ELR (cell line): ENCODE results near the gene SENP1.
"Not testable (repeated sequence)": the region's sequence is repeated elsewhere in the genome, so short reads cannot be mapped to it uniquely, and the experiment has no call there.

Experiments used
- DNase-seq: peaks from one replicate; pipeline ENCODE4 v3.0.0-alpha.2; 2015; ENCODE audit warnings: low read depth

The SENP1 gene

DNA sequence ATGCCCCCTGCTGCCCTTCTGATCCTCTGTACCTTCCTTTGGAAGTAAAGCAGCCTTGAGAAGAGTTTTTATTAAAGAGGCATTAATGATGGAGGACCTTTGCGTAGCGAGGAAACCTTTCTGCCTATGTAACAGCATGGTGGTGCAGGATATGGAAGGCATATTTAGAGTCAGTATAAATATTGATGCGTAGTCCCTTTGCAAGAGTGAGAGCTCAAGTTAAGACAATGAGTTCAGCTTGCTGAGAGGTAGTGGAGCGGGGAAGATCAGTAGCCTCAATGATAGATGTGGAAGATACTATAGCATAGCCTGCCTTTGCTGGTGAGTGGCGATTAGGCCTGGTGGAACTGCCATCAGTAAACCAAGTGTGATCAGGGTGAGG is 5.4 kb upstream of the SENP1 start:
- not testable (repeated sequence) for DNase-seq

DNA sequence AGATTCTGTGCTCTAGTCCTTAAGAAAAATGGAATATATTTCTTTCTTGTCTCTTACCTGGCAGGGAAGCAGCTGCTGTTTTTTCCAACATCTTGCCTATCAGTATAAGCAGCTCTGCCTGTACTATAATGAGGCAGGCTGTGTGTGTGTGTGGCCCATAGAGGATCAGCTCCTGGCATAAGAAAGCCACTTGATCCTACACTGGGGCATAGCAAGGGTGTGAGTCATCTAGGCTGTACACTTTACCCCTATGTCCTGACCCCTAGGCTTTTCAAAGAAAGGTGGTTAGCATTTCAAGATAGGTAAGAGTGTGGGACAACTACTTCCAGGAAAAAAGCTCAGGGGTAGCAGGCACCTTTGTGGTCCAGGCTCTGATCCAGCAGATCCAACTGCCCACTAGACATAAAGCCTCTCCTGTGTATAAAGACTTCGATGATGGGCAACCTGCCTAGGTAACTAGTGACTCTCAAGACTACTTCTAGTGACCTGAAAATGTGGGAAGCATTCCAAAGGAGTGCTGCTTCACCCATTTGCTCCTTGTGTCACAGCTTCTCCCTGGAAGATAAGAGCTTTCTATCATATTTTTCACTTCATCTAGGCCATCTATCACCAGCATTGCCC is 4.9 kb upstream of the SENP1 start:
- DNase-seq: peak; percentile 22

DNA sequence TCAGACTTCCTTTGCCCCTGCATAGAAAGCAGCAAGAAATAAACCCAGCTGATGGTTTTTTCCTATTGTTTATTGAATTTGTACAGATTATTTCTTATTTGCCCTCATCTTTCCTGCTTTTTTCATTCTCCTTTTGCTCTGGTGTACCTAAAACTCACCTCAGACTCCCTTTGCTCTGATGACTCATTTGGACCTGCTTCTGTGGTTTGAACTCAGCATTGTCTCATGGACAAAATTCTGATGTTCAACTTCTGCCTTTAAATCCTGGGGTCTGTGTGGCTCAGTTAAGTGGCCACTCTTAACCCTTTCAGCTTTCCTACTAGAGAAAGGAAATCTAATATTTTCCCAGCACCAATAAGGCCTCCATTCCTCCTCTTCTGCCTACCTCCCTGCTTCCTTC is 3.5 kb upstream of the SENP1 start:
- DNase-seq: peak; percentile 12

DNA sequence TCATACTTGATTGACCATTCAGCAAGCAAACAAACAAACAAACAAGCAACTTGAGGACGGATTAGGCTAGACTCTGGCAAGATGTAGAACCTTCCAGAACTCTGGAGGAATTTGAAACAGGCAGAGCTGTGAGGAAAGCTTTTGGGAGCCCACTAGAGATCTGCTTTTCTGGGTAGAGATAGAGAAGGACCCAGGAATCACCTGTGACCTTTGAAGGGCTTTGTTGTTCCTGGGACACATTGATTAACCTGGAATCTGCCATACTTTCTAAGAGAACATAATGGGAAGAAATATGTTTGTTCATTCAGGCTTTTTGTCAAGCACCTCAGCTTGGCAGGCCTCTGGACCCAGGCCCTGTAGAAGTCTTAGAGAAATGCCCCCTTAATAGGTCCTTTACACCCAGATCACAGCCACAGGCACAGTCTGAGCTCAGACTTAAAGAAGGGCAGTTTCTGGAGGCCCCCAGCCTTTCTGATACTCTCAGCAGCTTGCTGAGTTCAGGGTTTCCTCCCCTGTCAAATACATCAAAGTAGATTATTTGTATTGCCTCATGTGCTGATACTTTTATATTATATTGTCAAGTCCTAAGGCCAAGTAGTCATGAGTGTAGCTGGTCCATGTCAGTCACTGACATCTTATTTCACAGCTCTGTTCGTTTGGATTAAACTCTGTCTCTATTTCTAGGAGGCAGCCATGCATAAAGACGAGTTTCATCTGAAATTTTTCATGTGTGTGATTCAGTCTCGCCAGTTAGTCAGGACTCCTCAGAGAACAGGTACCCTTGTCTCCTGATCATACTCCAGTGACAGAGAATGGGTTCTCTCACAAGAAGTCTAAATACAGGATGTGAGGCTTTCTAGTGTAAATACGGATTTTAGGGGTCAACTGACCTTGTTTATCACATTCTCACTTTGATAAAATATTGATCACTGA is 1.1 kb upstream of the SENP1 start:
- peak; percentile 4 for DNase-seq

DNA sequence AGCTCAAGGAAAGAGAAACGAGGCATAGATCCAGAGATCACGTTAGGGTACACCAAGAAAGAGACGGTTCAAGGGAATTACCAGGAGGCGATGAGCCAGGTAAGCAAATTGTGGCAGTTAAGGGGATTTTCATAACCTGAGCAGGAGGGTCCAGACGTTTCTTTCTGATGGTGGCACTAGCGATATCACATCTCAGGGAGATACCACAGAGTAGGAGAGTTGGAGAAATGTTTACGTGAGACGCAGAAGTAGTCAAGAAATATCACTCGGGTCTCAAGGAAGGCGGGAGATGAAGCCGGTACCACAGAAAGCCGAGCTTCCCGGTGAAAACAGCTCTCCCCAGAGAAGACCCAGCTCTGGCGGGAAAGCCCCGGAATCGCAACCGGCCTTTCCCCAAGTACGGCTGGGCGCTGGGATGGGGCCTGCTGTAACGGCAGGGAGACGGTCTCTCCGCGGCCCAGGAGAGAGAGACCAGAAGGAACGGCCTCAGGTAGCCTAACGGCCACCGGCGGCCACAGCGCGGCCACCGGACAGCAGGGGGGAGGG is 485 bp downstream of the SENP1 start:
- DNase-seq: no peak

DNA sequence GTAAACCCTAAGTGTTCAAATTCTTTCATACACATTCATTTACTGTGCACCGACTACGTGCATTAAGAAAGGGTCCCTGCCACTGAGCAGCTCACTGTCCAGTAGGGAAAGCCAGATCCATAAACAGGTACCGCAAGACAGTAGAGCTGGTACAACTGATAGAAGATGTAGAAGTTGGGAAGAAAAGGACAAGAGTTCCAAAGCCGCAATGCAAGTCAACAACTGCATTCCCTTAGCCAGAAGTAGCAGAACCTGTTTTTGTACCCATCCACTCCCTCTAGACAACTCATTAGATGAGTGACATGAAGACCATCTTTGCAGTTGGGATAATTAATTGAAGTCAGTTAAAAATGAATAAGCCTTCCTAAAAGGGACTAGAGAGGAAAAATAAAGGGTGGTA is 1.3 kb downstream of the SENP1 start:
- DNase-seq: peak; percentile 8

DNA sequence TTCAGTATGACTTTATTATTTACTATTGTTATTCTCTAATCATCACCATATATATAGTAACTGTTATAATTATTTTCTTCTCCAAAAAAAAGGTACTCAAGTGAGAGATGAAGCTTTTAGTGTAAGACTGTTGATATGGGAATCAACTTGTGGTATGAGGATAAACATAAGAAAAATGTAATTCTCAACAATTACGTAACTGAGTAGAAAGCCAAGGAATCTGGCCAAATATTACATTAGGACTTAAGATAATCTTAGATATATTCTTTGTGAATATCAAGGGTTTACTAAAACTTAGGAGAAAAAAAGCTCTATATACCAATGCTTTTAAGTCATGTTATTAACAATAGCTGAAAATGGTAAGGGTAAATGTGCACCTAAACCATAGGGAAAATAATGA is 13.3 kb downstream of the SENP1 start:
- DNase-seq: no peak

DNA sequence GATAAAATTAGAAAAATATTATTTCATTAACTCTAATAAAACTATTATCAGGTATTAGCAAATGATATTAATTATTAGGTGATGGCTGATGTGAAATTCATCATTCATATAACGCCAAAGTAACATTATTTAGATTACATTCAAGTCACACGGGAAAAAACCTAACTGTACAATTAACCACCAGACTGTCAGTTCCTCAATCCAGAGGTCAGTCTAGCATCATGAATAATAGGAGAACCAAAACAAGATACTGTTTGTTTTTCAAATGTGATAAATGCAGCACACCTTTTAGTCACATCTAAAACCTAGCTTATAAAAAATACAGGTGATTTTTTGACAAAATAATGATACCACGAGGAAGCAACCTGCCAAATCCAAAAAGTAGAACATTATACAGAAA is 19.6 kb downstream of the SENP1 start:
- DNase-seq: no peak

DNA sequence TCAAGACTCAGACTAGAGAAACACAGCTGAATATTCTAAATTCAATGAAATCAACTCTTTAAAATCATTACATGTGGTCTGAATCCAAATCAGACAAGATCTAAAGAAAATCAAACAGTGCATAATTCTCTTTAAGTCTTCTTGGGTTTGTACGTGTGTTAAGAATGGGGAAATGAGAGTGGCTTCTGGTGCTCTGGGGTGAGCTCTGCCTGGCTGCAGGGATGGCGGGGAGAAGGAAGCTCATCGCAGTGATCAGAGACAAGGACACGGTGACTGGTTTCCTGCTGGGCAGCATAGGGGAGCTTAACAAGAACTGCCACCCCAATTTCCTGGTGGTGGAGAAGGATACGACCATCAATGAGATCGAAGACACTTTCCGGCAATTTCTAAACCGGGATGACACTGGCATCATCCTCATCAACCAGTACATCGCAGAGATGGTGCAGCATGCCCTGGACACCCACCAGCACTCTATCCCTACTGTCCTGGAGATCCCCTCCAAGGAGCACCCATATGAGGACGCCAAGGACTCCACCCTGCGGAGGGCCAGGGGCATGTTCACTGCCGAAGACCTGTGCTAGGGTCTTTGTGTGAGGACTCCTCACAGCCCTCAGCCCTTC is 20.9 kb downstream of the SENP1 start:
- DNase-seq: no peak

DNA sequence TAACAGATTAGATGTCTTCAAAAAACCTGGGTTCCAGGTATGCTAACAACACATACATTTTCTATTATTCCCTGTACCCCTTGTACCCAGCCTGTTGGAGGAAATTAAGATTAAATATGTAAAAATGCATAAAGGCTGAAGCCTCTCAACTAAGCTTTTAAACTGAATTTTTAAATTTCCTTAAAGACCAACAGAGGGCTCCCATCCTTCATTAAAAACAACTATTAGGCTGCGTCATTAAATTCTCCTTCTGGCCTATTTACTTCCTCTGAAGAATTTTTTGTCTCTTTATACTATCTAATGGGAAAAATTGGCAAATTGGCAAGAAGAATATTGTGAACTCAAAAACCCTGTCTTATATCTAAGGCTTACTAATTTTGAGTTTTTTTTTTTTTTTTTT is 21.8 kb downstream of the SENP1 start:
- peak; percentile 32 for DNase-seq

DNA sequence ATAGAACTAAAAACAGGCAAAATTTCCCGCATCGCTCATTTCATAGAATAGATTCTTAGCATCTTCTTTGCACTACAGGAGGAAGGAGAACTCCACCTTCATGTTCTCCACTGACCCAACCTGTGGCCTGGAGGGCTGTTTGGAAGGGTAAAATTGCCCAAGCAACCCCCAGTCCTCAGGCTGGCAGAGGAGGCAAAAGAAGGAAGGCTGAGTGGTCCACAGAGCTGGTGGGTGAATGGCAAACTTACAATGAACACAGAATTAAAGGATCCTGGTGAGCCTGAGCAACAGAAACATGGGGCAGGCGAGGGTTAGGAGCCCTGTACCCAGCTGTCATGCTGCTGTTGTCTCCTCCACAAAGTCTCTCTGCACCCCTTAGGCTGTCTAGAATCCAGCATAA is 25.1 kb downstream of the SENP1 start:
- no peak for DNase-seq

DNA sequence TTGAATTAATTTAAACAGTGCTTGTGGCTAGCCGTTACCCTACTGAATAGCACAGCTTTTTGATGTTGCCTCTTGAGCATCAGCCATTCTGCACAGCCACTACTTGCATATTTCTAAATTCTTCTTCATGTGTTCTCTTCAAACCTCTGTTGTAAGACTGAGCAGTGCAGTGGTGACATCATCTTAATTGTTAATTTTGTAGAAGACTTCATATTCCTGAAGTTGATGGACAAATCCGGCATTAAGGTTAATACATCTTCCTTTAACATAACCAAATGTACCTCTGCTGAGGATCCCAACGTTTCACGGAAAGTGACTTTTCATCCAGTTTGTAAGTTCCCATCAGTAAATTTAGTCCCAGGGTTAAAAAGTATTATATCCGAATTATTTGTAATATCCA is 25.6 kb downstream of the SENP1 start:
- DNase-seq: no peak

DNA sequence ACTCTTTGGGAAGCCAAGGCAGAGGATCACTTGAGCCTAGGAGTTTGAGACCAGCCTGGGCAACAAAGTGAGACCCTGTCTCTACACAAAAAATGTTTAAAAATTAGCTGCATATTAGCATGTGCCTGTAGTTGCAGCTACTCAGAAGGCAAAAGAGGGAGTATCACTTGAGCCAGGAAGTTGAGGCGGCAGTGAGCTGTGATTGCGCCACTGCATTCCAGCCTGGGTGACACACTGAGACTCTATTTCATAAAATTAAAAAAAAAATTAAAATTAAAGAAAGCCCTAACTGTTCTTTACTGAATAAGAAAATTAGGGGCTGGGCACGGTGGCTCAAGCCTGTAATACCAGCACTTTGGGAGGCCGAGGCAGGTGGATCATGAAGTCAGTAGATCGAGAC is 27.0 kb downstream of the SENP1 start:
- DNase-seq: peak; percentile 75

DNA sequence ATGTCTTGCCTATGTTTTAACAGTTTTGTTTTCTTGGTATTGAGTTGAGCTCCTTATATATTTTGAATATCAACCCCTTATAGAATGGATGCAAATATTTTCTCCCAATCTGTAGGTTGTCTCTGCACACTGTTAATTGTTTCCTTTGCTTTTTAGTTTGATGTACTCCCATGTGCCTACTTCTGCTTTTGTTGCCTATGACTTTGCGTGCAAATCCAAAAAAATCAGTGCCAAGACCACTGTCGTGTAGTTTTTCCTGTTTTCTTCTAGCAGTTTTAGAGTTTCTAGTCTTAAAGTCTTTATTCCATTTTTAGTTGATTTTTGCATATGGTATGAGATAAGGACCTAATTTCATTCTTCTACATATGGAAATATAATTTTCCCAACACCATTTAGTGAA is 28.8 kb downstream of the SENP1 start:
- no peak for DNase-seq

DNA sequence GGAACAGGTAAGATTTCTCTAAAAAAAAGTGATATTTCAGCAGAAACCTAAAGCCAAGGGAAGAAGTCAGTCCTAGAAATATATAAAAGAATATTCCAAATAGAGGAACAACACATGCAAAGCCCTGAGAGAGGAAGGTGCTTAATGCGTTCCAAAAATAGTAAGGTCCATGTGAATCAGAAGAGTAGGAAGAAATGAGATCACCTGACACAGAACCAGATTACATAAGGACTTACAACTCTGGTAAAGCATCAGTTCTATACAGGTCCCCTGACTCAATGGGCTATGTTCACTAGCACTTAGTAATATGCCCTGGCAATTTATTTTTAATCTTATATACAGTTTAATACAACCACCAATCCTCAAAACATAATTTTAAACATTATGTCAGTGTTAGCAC is 30.0 kb downstream of the SENP1 start:
- DNase-seq: no peak

DNA sequence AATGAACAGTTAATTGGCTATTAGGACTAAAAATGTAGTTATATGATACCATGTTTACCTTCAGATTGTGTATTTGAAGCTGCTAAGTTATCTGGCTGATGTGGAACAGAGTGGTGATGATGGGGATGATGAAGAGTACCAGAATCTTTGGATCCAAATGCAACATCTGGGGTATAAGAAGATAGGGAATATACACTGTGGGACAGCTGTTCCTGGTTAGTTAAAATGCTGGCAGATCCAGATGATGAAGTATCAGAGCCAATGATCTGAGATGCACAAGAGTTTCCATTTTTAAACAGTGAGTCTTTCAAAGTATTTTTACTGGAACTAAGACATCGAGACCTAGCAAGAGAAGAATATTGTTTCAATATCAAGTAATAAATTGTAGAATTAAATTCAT is 31.6 kb downstream of the SENP1 start:
- no peak for DNase-seq

DNA sequence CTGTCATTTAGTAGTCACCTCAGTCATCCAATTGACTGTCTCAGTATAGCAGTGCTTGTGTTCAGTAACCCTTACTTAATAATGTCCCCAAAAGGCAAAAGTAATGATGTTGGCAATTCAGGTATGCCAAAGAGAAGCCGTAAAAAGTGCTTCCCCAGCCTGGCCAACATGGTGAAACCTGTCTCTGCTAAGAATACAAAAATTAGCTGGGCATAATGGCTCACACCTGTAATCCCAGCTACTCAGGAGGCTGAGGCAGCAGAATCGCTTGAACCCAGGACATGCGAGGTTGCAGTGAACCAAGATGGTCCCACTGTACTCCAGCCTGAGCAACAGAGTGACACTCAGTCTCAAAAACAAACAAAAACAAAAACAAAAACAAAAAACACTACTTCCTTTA is 33.6 kb downstream of the SENP1 start:
- DNase-seq: no peak

DNA sequence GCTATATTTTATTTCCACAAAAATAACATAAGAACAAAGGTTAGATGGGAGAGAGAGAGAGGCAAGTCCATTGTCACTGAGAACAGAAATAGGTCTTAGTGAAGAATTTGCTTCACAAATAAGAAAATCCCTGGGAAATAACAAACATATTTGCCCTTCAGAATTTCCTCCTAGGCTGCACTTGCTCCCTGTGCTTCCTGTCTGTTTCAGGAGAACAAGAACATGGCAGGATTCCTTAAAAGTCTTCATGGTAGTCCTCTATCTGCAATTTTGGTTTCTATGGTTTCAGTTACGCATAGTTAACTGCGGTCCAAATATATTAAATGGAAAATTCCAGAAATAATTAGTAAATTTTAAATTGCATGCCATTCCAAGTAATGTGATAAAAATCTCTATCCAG is 34.1 kb downstream of the SENP1 start:
- no peak for DNase-seq

DNA sequence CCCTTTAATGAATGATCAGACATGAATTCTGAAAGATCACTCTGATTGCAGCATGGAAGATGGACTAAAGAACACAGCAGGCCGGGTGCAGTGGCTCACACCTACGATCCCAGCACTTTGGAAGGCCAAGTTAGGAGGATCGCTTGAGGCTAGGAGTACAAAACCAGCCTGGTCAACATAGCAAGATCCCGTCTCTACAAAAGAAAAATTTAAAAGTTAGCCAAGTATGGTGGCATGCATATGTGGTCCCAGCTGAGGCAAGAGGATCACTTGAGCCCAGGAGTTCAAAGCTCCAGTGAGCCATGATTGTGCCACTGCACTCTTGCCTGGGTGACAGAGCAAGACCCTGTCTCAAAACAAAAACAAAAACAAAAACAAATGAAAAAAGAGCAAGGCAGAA is 35.1 kb downstream of the SENP1 start:
- no peak for DNase-seq

DNA sequence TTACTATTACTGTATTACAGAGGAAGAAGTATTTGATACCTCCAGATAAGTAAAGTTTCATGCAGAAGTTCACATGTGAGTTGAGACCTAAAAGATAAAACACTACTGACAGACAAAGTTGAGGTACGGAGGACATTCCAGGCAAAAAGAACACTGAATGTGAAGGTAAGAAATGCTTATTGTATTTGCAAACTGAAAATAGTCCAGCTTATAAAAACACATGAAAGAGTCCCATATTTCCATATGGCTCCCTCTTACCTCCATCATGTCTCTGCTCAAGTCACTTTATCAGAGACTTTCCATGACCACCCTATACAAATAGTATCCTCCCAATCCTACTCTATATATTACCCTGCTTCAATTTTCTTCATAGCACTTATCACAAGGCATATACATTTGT is 35.8 kb downstream of the SENP1 start:
- no peak for DNase-seq

DNA sequence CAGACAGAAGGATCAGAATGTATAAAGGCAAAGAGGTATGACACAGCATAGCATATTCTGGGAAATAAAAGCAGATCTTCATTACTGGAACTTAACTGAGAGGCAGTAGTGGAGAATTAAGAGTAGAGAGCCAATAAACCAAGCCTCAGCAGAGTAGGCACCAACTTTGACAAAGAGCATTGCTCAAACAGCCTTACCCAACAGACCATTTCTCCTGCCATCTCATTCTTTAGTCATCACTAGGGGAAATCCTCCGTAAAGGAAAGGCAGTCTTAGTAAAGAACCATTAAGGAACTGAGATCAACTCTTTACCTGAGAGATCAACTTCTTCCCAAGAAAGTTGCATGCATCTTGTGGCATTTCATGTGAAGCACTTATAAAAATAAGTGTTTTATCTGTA is 36.6 kb downstream of the SENP1 start:
- DNase-seq: peak; percentile 59

DNA sequence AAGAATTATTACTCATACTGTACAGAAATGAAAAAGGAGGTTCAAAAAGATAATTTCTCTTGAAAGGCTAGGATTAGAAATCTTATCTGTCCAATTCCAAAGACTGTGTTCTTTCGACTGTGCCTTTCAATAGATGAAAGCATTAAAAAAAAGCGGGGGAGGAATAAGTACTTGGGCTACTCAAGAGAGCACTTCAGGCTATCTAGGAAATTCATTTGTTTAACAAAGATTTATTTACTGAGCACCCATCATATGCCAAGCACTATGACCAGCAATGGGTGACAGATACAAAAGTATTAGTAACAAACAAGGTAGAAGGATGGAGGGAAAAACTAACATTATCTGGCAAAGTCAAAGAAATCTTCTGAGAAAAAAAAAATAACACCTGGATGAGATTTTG is 37.4 kb downstream of the SENP1 start:
- no peak for DNase-seq
